HepG2 (cell line): Measurements from ENCODE around the gene UBE2H. TPM values are rescaled to one million over a fixed set of nuclear protein-coding genes. Genes with fewer than 3 reads are reported as not detected.
A peak's percentile ranks its signal among the peaks of the same experiment; 100 is the strongest.

Experiments
- BCL6 ChIP-seq: IDR thresholded peaks from 2 replicates; pipeline ENCODE4 v1.6.1; 2016; ENCODE audit warnings: missing genetic modification reagents, missing compliant biosample characterization
- ETV5 ChIP-seq: IDR thresholded peaks from 2 replicates; pipeline ENCODE4 v1.6.1; 2018; ENCODE audit warnings: missing biosample characterization, missing genetic modification reagents, inconsistent platforms, borderline replicate concordance
- JUND ChIP-seq: sonication (generic); formaldehyde crosslinking; IDR thresholded peaks from 2 replicates; pipeline ENCODE4 v1.8.0; 2022; ENCODE audit warnings: mild to moderate bottlenecking, missing genetic modification reagents
- KLF11 ChIP-seq: IDR thresholded peaks from 2 replicates; pipeline ENCODE4 v1.6.1; 2016; ENCODE audit warnings: missing compliant biosample characterization
- KLF12 ChIP-seq: sonication (generic); formaldehyde crosslinking; IDR thresholded peaks from 2 replicates; pipeline ENCODE4 v1.4.0; 2020; ENCODE audit warnings: missing genetic modification reagents, borderline replicate concordance
- MIER2 ChIP-seq: IDR thresholded peaks from 2 replicates; pipeline ENCODE4 v1.6.1; 2016; ENCODE audit warnings: missing biosample characterization, missing genetic modification reagents
- PAX8 ChIP-seq: sonication (generic); formaldehyde crosslinking; IDR thresholded peaks from 2 replicates; pipeline ENCODE4 v1.8.0; 2022; ENCODE audit warnings: mild to moderate bottlenecking, missing genetic modification reagents, borderline replicate concordance
- PLSCR1 ChIP-seq: sonication (generic); formaldehyde crosslinking; IDR thresholded peaks from 2 replicates; pipeline ENCODE4 v1.5.0; 2020; ENCODE audit warnings: missing genetic modification reagents, mild to moderate bottlenecking, borderline replicate concordance
- SIN3B ChIP-seq: fragments of 150-350 bp; IDR thresholded peaks from 2 replicates; pipeline ENCODE4 v1.6.1; 2014; ENCODE audit warnings: low read length
- SNAPC4 ChIP-seq: sonication (generic); formaldehyde crosslinking; IDR thresholded peaks from 2 replicates; pipeline ENCODE4 v1.4.0; 2020; ENCODE audit warnings: mild to moderate bottlenecking, missing genetic modification reagents
- STAG1 ChIP-seq: sonication (generic); formaldehyde crosslinking; IDR thresholded peaks from 2 replicates; pipeline ENCODE4 v1.4.0; 2020; ENCODE audit warnings: missing genetic modification reagents
- TBL1XR1 ChIP-seq: fragments of 150-350 bp; IDR thresholded peaks from 2 replicates; pipeline ENCODE4 v1.6.1; 2014; ENCODE audit warnings: borderline replicate concordance, low read length; ENCODE audit not compliant: partially characterized antibody
- TBX2 ChIP-seq: sonication (generic); formaldehyde crosslinking; IDR thresholded peaks from 2 replicates; pipeline ENCODE4 v1.5.0; 2020; ENCODE audit warnings: missing genetic modification reagents, mild to moderate bottlenecking, borderline replicate concordance
- TEAD2 ChIP-seq: sonication (generic); formaldehyde crosslinking; IDR thresholded peaks from 2 replicates; pipeline ENCODE4 v1.9.0; 2021; ENCODE audit warnings: missing genetic modification reagents
- TFE3 ChIP-seq: IDR thresholded peaks from 2 replicates; pipeline ENCODE4 v1.6.1; 2016
- THYN1 ChIP-seq: sonication (generic); formaldehyde crosslinking; IDR thresholded peaks from 2 replicates; pipeline ENCODE4 v1.8.1; 2023; ENCODE audit warnings: low read depth, mild to moderate bottlenecking, moderate library complexity, missing genetic modification reagents, borderline replicate concordance
- U2AF2 ChIP-seq: fragments of 200-400 bp; formaldehyde crosslinking; IDR thresholded peaks from 2 replicates; pipeline ENCODE4 v1.6.1; 2017; ENCODE audit warnings: low read depth, mild to moderate bottlenecking, low read length
- USF2 ChIP-seq, 2 experiments: sonication (generic) in 1 of 2; formaldehyde crosslinking in 1 of 2; IDR thresholded peaks; 2 replicates each; pipeline versions ENCODE4 v1.5.1 to v1.6.1; 2011 to 2020; ENCODE audit warnings: borderline replicate concordance in 1 of 2, low read depth in 1 of 2, low read length in 1 of 2, mild to moderate bottlenecking in 1 of 2, missing genetic modification reagents in 1 of 2, moderate library complexity in 1 of 2
- ZNF790 ChIP-seq: sonication (generic); formaldehyde crosslinking; IDR thresholded peaks from 2 replicates; pipeline ENCODE4 v1.8.0; 2022; ENCODE audit warnings: missing genetic modification reagents, mild to moderate bottlenecking, borderline replicate concordance
- ZNF879 ChIP-seq: sonication (generic); formaldehyde crosslinking; IDR thresholded peaks from 2 replicates; pipeline ENCODE4 v1.8.1; 2023; ENCODE audit warnings: missing genetic modification reagents
- polyA plus RNA-seq, 8 experiments: library from polyadenylated mRNA; depleted of rRNA in 3 of 8; stranded (reverse) in 7 of 8; unstranded in 1 of 8; fragments of >200 nt; fragmentation: Illumina TruSeq in 4 of 8; extraction: Trizol in 4 of 8; gene quantifications; 2 replicates each; pipeline versions ENCODE4 v1.2.1 to v1.2.3, GENCODE V29; 2011 to 2016; ENCODE audit warnings: low read depth in 4 of 8, missing spikeins in 1 of 8, mixed read lengths in 1 of 8; ENCODE audit not compliant: insufficient read depth in 1 of 8
- total RNA-seq, 5 experiments: library from RNA; depleted of rRNA; stranded (reverse); fragments of >200 nt; fragmentation: Illumina TruSeq; extraction: Trizol; gene quantifications; 2 replicates each; pipeline ENCODE4 v1.2.3, GENCODE V29; 2016; ENCODE audit warnings: low read depth in 1 of 5

UBE2H gene
- total and polyA plus RNA-seq, 2 of the 13 experiments (the other 11 are each of a cell fraction or from before 2014, with no cell fraction given): 15.5 to 40.1 TPM

GRCh38 chr7:129990403-129991192 lies 37.8 kb upstream of the UBE2H start (continued):
- TF ChIP-seq USF2 (IDR thresholded peaks at IDR 0.05; ENCODE audit: low read depth, low read length) (no peak), USF2 (CRISPR knock-in tag; IDR thresholded peaks at IDR 0.05; ENCODE audit: borderline replicate concordance) (0 out of 2 replicates have a peak, but pooled peaks have one; percentile 36), PLSCR1 (CRISPR knock-in tag) (no peak), JUND (CRISPR knock-in tag) (no peak), KLF11 (CRISPR knock-in tag) (no peak), TFE3 (CRISPR knock-in tag) (no peak), ETV5 (CRISPR knock-in tag) (peak; percentile 42; the same call in 1 of the 2 replicates), BCL6 (CRISPR knock-in tag) (peak; percentile 29; the same call in 1 of the 2 replicates), ZNF790 (no peak), KLF12 (CRISPR knock-in tag) (no peak), TBL1XR1 (no peak), MIER2 (CRISPR knock-in tag) (no peak; the same call in 1 of the 2 replicates), U2AF2 (no peak), THYN1 (CRISPR knock-in tag) (no peak), TBX2 (CRISPR knock-in tag) (no peak), PAX8 (no peak), SIN3B (no peak), STAG1 (CRISPR knock-in tag) (no peak), TEAD2 (no peak), SNAPC4 (no peak), ZNF879 (CRISPR knock-in tag) (no peak)
